WTC11 (cell line): ENCODE results near the gene SSU72.
"Not testable (repeated sequence)": the region's sequence is repeated elsewhere in the genome, so short reads cannot be mapped to it uniquely, and the experiment has no call there.

Experiments used
- CTCF ChIP-seq: fragments of 200-600 bp; IDR thresholded peaks from 2 replicates; pipeline ENCODE4 v1.8.0; 2022; ENCODE audit warnings: antibody characterized with exemption
- E2F5 ChIP-seq: sonication (generic); formaldehyde crosslinking; IDR thresholded peaks from 2 replicates; pipeline ENCODE4 v1.8.1; 2022; ENCODE audit warnings: mild to moderate bottlenecking, moderate library complexity, missing genetic modification reagents
- FOXJ3 ChIP-seq: sonication (generic); formaldehyde crosslinking; IDR thresholded peaks from 2 replicates; pipeline ENCODE4 v1.9.0; 2021; ENCODE audit warnings: missing genetic modification reagents, mild to moderate bottlenecking, borderline replicate concordance
- GRHL2 ChIP-seq: fragments of 250-450 bp; sonication (Bioruptor Pico); IDR thresholded peaks from 2 replicates; pipeline ENCODE4 v1.8.0; 2022; ENCODE audit warnings: mild to moderate bottlenecking, moderate library complexity; ENCODE audit not compliant: insufficient replicate concordance, severe bottlenecking
- TF ChIP-seq, protein P1 (sequence below): sonication (generic); formaldehyde crosslinking; IDR thresholded peaks from 2 replicates; pipeline ENCODE4 v1.8.1; 2022; ENCODE audit warnings: low read depth, missing genetic modification reagents, borderline replicate concordance
- TF ChIP-seq, protein P2 (sequence below): sonication (generic); formaldehyde crosslinking; IDR thresholded peaks from 2 replicates; pipeline ENCODE4 v1.8.0; 2022; ENCODE audit warnings: mild to moderate bottlenecking, missing genetic modification reagents

GRCh38 chr1:1509465-1509850 is 65.2 kb downstream of the SSU72 start:
- TF ChIP-seq, protein P1, sequence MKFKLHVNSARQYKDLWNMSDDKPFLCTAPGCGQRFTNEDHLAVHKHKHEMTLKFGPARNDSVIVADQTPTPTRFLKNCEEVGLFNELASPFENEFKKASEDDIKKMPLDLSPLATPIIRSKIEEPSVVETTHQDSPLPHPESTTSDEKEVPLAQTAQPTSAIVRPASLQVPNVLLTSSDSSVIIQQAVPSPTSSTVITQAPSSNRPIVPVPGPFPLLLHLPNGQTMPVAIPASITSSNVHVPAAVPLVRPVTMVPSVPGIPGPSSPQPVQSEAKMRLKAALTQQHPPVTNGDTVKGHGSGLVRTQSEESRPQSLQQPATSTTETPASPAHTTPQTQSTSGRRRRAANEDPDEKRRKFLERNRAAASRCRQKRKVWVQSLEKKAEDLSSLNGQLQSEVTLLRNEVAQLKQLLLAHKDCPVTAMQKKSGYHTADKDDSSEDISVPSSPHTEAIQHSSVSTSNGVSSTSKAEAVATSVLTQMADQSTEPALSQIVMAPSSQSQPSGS (CRISPR knock-in tag), result not testable (repeated sequence)
- TF ChIP-seq, protein P2, sequence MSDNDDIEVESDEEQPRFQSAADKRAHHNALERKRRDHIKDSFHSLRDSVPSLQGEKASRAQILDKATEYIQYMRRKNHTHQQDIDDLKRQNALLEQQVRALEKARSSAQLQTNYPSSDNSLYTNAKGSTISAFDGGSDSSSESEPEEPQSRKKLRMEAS (CRISPR knock-in tag), result not testable (repeated sequence)
- not testable (repeated sequence) for TF ChIP-seq CTCF; E2F5 (CRISPR knock-in tag); FOXJ3 (CRISPR knock-in tag); GRHL2
